Liver (tissue), 9 donors: ENCODE measurements around the gene NOXRED1. TPM values are rescaled to one million over a fixed set of nuclear protein-coding genes. Genes with fewer than 3 reads are reported as not detected.
A peak's percentile ranks its signal among the peaks of the same experiment; 100 is the strongest.

Source experiments
- DNase-seq: peaks from one replicate; pipeline ENCODE4 v3.0.0-alpha.2; 2017; ENCODE audit warnings: low spot score
- H3K27ac ChIP-seq, 2 donors: one replicate each; pipeline ENCODE4 v1.7.0; 2013; ENCODE audit warnings: inconsistent platforms in 2 of 2, low read length in 2 of 2, control low read depth in 1 of 2, low read depth in 1 of 2, mild to moderate bottlenecking in 1 of 2
- H3K27me3 ChIP-seq, 4 donors: one replicate each; pipeline versions ENCODE4 v1.6.1 to v1.7.0; 2013; ENCODE audit warnings: low read length in 3 of 4, inconsistent platforms in 1 of 4, mild to moderate bottlenecking in 1 of 4, moderate library complexity in 1 of 4; ENCODE audit not compliant: control insufficient read depth in 4 of 4, insufficient read depth in 4 of 4
- H3K36me3 ChIP-seq, 4 donors: one replicate each; pipeline versions ENCODE4 v1.6.1 to v1.7.0; 2013; ENCODE audit warnings: low read length in 3 of 4, mild to moderate bottlenecking in 3 of 4, low read depth in 1 of 4, moderate library complexity in 1 of 4; ENCODE audit not compliant: control insufficient read depth in 4 of 4, insufficient read depth in 3 of 4
- H3K4me1 ChIP-seq, 4 donors: one replicate each; pipeline versions ENCODE4 v1.6.1 to v1.7.0; 2013; ENCODE audit warnings: low read length in 3 of 4, mild to moderate bottlenecking in 3 of 4, moderate library complexity in 1 of 4; ENCODE audit not compliant: control insufficient read depth in 4 of 4, insufficient read depth in 4 of 4
- H3K4me3 ChIP-seq, 3 donors: one replicate each; pipeline versions ENCODE4 v1.6.1 to v1.7.0; 2013; ENCODE audit warnings: low read length in 3 of 3, control low read depth in 1 of 3, low read depth in 1 of 3, mild to moderate bottlenecking in 1 of 3
- H3K9ac ChIP-seq, 2 donors: one replicate each; pipeline ENCODE4 v1.7.0; 2013; ENCODE audit warnings: low read length in 2 of 2, mild to moderate bottlenecking in 2 of 2, moderate library complexity in 2 of 2, control low read depth in 1 of 2, low read depth in 1 of 2
- H3K9me3 ChIP-seq, 4 donors: one replicate each; pipeline versions ENCODE4 v1.6.1 to v1.7.0; 2013; ENCODE audit warnings: low read length in 3 of 4; ENCODE audit not compliant: control insufficient read depth in 4 of 4
- EGR1 ChIP-seq, 2 donors: IDR thresholded peaks; 2 replicates each; pipeline ENCODE4 v1.6.1; 2016 to 2018; ENCODE audit warnings: antibody characterized with exemption in 2 of 2, low read depth in 2 of 2
- FOXA1 ChIP-seq: IDR thresholded peaks from 2 replicates; pipeline ENCODE4 v1.6.1; 2016; ENCODE audit warnings: antibody characterized with exemption
- FOXA2 ChIP-seq: IDR thresholded peaks from 2 replicates; pipeline ENCODE4 v1.6.1; 2016; ENCODE audit warnings: antibody characterized with exemption
- HNF4A ChIP-seq, 2 donors: conservative IDR thresholded peaks; 2 replicates each; pipeline ENCODE4 v1.6.1; 2016; ENCODE audit warnings: antibody characterized with exemption in 2 of 2, mild to moderate bottlenecking in 2 of 2
- HNF4G ChIP-seq: IDR thresholded peaks from 2 replicates; pipeline ENCODE4 v1.6.1; 2016; ENCODE audit warnings: antibody characterized with exemption
- JUND ChIP-seq, 2 donors: IDR thresholded peaks; 2 replicates each; pipeline ENCODE4 v1.6.1; 2016; ENCODE audit warnings: antibody characterized with exemption in 2 of 2
- NR2F2 ChIP-seq: IDR thresholded peaks from 2 replicates; pipeline ENCODE4 v1.6.1; 2016; ENCODE audit warnings: antibody characterized with exemption
- RAD21 ChIP-seq, 2 donors: IDR thresholded peaks; 2 replicates each; pipeline ENCODE4 v1.6.1; 2016; ENCODE audit warnings: antibody characterized with exemption in 2 of 2, mild to moderate bottlenecking in 2 of 2
- RXRA ChIP-seq, 2 donors: IDR thresholded peaks; 2 replicates each; pipeline ENCODE4 v1.6.1; 2017 to 2018; ENCODE audit warnings: antibody characterized with exemption in 2 of 2, mild to moderate bottlenecking in 1 of 2
- SP1 ChIP-seq: IDR thresholded peaks from 2 replicates; pipeline ENCODE4 v1.6.1; 2018; ENCODE audit warnings: antibody characterized with exemption, mild to moderate bottlenecking
- TAF1 ChIP-seq: conservative IDR thresholded peaks from 2 replicates; pipeline ENCODE4 v1.6.1; 2016; ENCODE audit warnings: antibody characterized with exemption, mild to moderate bottlenecking
- YY1 ChIP-seq: IDR thresholded peaks from 2 replicates; pipeline ENCODE4 v1.6.1; 2016; ENCODE audit warnings: antibody characterized with exemption, mild to moderate bottlenecking
- WGBS: extraction: QIAGEN DNeasy Blood & Tissue Kit; methylation state at CpG from one replicate; pipeline ENCODE4 v1.1.7; 2013; 5-methylcytosine and 5-hydroxymethylcytosine counted together
- polyA plus RNA-seq, 2 donors: library from polyadenylated mRNA; stranded (reverse) in 1 of 2; unstranded in 1 of 2; fragments of 200-250 nt in 1 of 2; fragments of >200 nt in 1 of 2; fragmentation: Nextera tagmentation in 1 of 2; extraction: Ambion mirVana in 1 of 2; gene quantifications; one replicate each; pipeline versions ENCODE4 v1.2.1 to v1.2.3, GENCODE V29; 2013 to 2015
- total RNA-seq, 2 donors: library from RNA; depleted of rRNA; stranded (reverse); fragments of >200 nt; gene quantifications; one replicate each; pipeline ENCODE4 v1.2.3, GENCODE V29; 2014
- TF ChIP-seq, protein P1 (sequence below): fragments of 150-350 bp; IDR thresholded peaks from 2 replicates; pipeline ENCODE4 v1.5.1; 2017; ENCODE audit warnings: improper control_type of control experiment, low read depth, low read length; ENCODE audit not compliant: missing input control
- TF ChIP-seq, protein P2 (sequence below): IDR thresholded peaks from 2 replicates; pipeline ENCODE4 v1.6.1; 2016; ENCODE audit warnings: antibody characterized with exemption
- TF ChIP-seq, protein P3 (sequence below): IDR thresholded peaks from 2 replicates; pipeline ENCODE4 v1.6.1; 2016; ENCODE audit warnings: antibody characterized with exemption
- TF ChIP-seq, protein P4 (sequence below): IDR thresholded peaks from 2 replicates; pipeline ENCODE4 v1.6.1; 2016; ENCODE audit warnings: antibody characterized with exemption
- donor health status: healthy.
- donor health status: healthy.
- donor health status: healthy.
- donor health status: healthy.
- donor health status: healthy.

The NOXRED1 gene
- total and polyA plus RNA-seq, 4 donors: 0.06 to 0.50 (median 0.30) TPM

- Histone ChIP-seq H3K9ac (no peak overlapping the region), H3K4me3 (no peak overlapping the region), H3K36me3 (no peaks in the 10 kb centered on the region), H3K4me1 (no peaks in the 10 kb centered on the region), H3K27ac (no peak overlapping the region), H3K9me3 (no peaks in the 10 kb centered on the region), H3K27me3 (no peaks in the 10 kb centered on the region)
- TF ChIP-seq HNF4A (conservative IDR thresholded peaks at IDR 0.05) (no peak), RAD21 (IDR thresholded peaks at IDR 0.05) (peak; percentile 19 to 67)
- TF ChIP-seq, protein P1, sequence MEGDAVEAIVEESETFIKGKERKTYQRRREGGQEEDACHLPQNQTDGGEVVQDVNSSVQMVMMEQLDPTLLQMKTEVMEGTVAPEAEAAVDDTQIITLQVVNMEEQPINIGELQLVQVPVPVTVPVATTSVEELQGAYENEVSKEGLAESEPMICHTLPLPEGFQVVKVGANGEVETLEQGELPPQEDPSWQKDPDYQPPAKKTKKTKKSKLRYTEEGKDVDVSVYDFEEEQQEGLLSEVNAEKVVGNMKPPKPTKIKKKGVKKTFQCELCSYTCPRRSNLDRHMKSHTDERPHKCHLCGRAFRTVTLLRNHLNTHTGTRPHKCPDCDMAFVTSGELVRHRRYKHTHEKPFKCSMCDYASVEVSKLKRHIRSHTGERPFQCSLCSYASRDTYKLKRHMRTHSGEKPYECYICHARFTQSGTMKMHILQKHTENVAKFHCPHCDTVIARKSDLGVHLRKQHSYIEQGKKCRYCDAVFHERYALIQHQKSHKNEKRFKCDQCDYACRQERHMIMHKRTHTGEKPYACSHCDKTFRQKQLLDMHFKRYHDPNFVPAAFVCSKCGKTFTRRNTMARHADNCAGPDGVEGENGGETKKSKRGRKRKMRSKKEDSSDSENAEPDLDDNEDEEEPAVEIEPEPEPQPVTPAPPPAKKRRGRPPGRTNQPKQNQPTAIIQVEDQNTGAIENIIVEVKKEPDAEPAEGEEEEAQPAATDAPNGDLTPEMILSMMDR: peak; percentile 22
- no peak for DNase-seq
- 42% methylated on average over 3 of the region's 3 CpGs for WGBS
These were observed 14.2 kb downstream of the NOXRED1 start for GRCh38 chr14:77409131-77409533.

- Histone ChIP-seq H3K4me3 (no peak overlapping the region), H3K27ac (no peak overlapping the region), H3K27me3 (no peaks in the 10 kb centered on the region), H3K36me3 (no peaks in the 10 kb centered on the region), H3K4me1 (no peaks in the 10 kb centered on the region), H3K9ac (no peak overlapping the region), H3K9me3 (no peaks in the 10 kb centered on the region)
- no peak for TF ChIP-seq RXRA (IDR thresholded peaks at IDR 0.05)
- no peak for TF ChIP-seq NR2F2
- TF ChIP-seq, protein P1: no peak
- TF ChIP-seq, protein P2, sequence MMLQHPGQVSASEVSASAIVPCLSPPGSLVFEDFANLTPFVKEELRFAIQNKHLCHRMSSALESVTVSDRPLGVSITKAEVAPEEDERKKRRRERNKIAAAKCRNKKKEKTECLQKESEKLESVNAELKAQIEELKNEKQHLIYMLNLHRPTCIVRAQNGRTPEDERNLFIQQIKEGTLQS: no peak
- TF ChIP-seq, protein P3, sequence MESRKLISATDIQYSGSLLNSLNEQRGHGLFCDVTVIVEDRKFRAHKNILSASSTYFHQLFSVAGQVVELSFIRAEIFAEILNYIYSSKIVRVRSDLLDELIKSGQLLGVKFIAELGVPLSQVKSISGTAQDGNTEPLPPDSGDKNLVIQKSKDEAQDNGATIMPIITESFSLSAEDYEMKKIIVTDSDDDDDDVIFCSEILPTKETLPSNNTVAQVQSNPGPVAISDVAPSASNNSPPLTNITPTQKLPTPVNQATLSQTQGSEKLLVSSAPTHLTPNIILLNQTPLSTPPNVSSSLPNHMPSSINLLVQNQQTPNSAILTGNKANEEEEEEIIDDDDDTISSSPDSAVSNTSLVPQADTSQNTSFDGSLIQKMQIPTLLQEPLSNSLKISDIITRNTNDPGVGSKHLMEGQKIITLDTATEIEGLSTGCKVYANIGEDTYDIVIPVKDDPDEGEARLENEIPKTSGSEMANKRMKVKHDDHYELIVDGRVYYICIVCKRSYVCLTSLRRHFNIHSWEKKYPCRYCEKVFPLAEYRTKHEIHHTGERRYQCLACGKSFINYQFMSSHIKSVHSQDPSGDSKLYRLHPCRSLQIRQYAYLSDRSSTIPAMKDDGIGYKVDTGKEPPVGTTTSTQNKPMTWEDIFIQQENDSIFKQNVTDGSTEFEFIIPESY: no peak
- TF ChIP-seq, protein P4, sequence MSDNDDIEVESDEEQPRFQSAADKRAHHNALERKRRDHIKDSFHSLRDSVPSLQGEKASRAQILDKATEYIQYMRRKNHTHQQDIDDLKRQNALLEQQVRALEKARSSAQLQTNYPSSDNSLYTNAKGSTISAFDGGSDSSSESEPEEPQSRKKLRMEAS: no peak
- TF ChIP-seq EGR1 (IDR thresholded peaks at IDR 0.05; ENCODE audit: low read depth in 2 of 2): no peak
- TF ChIP-seq FOXA1: no peak
- no peak for TF ChIP-seq TAF1
- no peak for TF ChIP-seq RAD21 (IDR thresholded peaks at IDR 0.05)
- WGBS: 85% methylated on average over 2 of the region's 2 CpGs
- no peak for DNase-seq
These were observed 16.2 kb downstream of the NOXRED1 start for GRCh38 chr14:77407158-77407557.

GRCh38 chr14:77406718-77407117 lies 16.6 kb downstream of the NOXRED1 start:
- no peak for DNase-seq
- no peaks in the 10 kb centered on the region for H3K4me1 ChIP-seq
- TF ChIP-seq, protein P4: no peak
- TF ChIP-seq FOXA2 (no peak), HNF4G (no peak), RXRA (IDR thresholded peaks at IDR 0.05) (no peak), YY1 (no peak), FOXA1 (no peak), JUND (IDR thresholded peaks at IDR 0.05) (no peak), HNF4A (conservative IDR thresholded peaks at IDR 0.05) (no peak), SP1 (no peak)
- TF ChIP-seq, protein P1: no peak
- TF ChIP-seq, protein P2: no peak
- no peaks in the 10 kb centered on the region for H3K27me3 ChIP-seq
- 73% methylated on average over 6 of the region's 6 CpGs for WGBS
- no peaks in the 10 kb centered on the region for H3K36me3 ChIP-seq
- no peaks in the 10 kb centered on the region for H3K9me3 ChIP-seq
- H3K27ac ChIP-seq: no peak overlapping the region
- no peak overlapping the region for H3K9ac ChIP-seq
- no peak overlapping the region for H3K4me3 ChIP-seq
